Activated naive CD4-positive, alpha-beta T cell treated with anti-CD3 and anti-CD28 coated beads, Interleukin-2, amount 10 ng/mL, durations not matched to agents 7 days and 5 days (primary cell): ENCODE measurements around the gene ZDHHC4.

Source experiments
- CTCF ChIA-PET: fragments of 350-600 bp; sonication (Branson Sonifier 250); formaldehyde crosslinking; loops from one replicate; lab custom pipeline; 2021; ENCODE audit warnings: antibody characterized with exemption; lab: Charles Lee
- DNase-seq: peaks from one replicate; pipeline ENCODE4 v3.0.0-alpha.2; 2020
- H3K27ac Mint-ChIP-seq: one replicate; pipeline ENCODE4 v1.8.0; 2021; ENCODE audit warnings: mild to moderate bottlenecking, moderate library complexity, mixed read lengths
- H3K27me3 Mint-ChIP-seq: one replicate; pipeline ENCODE4 v1.8.0; 2021; ENCODE audit warnings: mild to moderate bottlenecking, mixed read lengths
- H3K36me3 Mint-ChIP-seq: one replicate; pipeline ENCODE4 v1.8.0; 2021; ENCODE audit warnings: mixed read lengths
- H3K4me1 Mint-ChIP-seq: one replicate; pipeline ENCODE4 v1.8.0; 2021; ENCODE audit warnings: mixed read lengths
- H3K4me3 Mint-ChIP-seq: one replicate; pipeline ENCODE4 v1.8.0; 2021; ENCODE audit warnings: mild to moderate bottlenecking, moderate library complexity, mixed read lengths
- H3K9me3 Mint-ChIP-seq: one replicate; pipeline ENCODE4 v1.8.0; 2021; ENCODE audit warnings: mixed read lengths

The ZDHHC4 gene

DNA sequence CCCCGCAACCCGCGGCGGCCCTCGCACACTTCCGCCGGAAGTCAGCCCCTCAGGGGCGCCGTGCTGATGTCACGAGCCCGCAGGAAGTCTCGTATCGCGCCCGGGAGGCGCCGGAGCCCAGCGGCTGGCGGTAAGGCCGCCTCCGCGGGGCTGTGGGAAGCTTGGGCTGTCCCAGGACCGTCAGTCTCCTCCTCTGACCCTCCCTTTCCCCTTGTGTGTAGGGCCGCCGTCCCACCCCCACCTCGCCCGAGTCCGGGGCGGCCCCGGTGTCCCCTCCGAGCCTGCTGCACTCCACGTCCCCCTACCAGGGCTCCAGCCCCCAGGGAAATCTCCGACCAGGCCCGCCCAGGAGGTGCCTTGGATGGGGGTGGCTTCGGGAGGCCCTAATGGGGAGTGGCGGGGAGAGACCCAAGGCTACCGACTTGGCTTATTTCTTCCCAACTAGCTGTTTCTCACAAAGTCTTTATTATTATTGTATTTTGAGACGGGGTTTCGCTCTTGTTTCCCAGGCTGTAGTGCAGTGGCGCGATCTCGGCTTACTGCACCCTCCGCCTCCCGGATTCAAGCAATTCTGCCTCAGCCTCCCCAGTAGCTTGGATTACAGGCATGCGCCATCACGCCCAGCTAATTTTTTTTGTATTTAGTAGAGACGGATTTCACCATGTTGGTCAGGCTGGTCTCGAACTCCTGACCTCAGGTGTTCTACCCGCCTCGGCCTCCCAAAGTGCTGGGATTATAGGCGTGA, at the start of gene ZDHHC4:
Gene ZDHHC4, plus strand, starts transcription at position 86 of the 745 bp plus-strand sequence. CDS start 3,108 bp downstream, outside the sequence.
- peak; percentile 90 for DNase-seq
- Mint-ChIP-seq H3K36me3 (peaks cover 25% of the 10 kb centered on the region), H3K4me3 (peak within 1 kb of the TSS; percentile 88), H3K4me1 (peaks cover 44% of the 10 kb centered on the region), H3K27me3 (peaks cover 7% of the 10 kb centered on the region), H3K27ac (peak within 1 kb of the TSS; percentile 86), H3K9me3 (no peaks in the 10 kb centered on the region)
- CTCF ChIA-PET, result interaction anchor here (2.2 to 2.4 kb wide), 2 partner anchors 12 to 19 kb away, joined by 7 to 8 read pairs; partner anchors contain the start of gene INTS15

- Mint-ChIP-seq H3K4me1 (peaks cover 15% of the 10 kb centered on the region), H3K9me3 (no peaks in the 10 kb centered on the region), H3K4me3 (no peak overlapping the region), H3K27me3 (peaks cover 88% of the 10 kb centered on the region), H3K27ac (no peak overlapping the region), H3K36me3 (no peaks in the 10 kb centered on the region)
- no peak for DNase-seq
- CTCF ChIA-PET, result interaction anchor here (2.0 kb wide), 1 partner anchor 30 kb away, joined by 4 read pairs; no protein-coding TSS in a partner anchor
Observed at GRCh38 chr7:6528401-6529130, 48.7 kb upstream of the ZDHHC4 start.

GRCh38 chr7:6529643-6530042, 47.6 kb upstream of the ZDHHC4 start:
- no peaks in the 10 kb centered on the region for H3K9me3 Mint-ChIP-seq
- peaks cover 91% of the 10 kb centered on the region for H3K27me3 Mint-ChIP-seq
- CTCF ChIA-PET, result interaction anchor here (2.0 kb wide), 1 partner anchor 29 kb away, joined by 4 read pairs; no protein-coding TSS in a partner anchor
- H3K36me3 Mint-ChIP-seq, result no peaks in the 10 kb centered on the region
- H3K4me3 Mint-ChIP-seq, result no peak overlapping the region
- DNase-seq, result no peak
- H3K4me1 Mint-ChIP-seq, result peaks cover 21% of the 10 kb centered on the region
- H3K27ac Mint-ChIP-seq, result no peak overlapping the region

- CTCF ChIA-PET, result interaction anchor here (2.0 kb wide), 1 partner anchor 28 kb away, joined by 4 read pairs; no protein-coding TSS in a partner anchor
- Mint-ChIP-seq H3K36me3 (no peaks in the 10 kb centered on the region), H3K27me3 (peaks cover 96% of the 10 kb centered on the region), H3K4me3 (peak overlapping the region; percentile 75), H3K4me1 (peaks cover 27% of the 10 kb centered on the region), H3K27ac (no peak overlapping the region), H3K9me3 (no peaks in the 10 kb centered on the region)
- DNase-seq, result peak; percentile 77
Observed at GRCh38 chr7:6530626-6531491, 46.4 kb upstream of the ZDHHC4 start.

DNA sequence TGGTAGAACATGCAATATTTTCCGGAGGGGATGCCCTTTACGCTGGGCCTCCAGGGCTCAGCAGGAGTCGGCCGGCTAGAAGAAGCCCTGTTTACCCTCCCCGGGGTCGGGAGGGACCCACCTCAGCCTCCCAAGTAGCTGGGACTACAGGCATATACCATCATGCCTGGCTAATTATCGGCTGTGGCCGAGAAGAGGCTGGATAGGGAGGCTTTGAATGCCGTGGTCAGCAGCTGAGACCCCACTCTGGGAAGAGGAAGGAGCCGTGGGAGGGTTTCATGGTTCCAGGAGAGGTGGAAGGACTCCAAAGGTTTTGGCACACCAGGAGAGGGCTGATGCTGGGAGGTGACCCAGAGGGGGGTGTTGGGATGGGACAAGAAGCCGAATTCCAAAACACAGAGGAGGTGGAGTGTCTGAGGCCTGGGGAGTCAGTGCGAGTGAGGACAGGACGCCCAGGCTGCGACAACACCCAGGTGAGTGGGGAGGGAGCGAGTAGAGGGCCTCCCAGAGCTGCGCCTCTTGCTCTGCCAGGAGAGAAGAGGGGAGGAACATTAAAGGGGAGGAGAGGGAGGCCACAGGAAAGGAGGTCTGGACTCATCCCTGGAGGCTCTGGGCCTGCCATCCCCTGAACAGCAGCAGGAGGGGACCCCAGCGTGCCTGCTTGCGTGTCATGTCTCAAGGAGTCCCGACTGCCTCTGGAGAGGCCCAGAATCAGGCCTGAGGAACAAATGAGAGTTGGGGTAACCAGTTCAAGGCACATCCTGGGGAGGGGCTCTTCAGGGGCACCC, 45.6 kb upstream of the ZDHHC4 start:
- Mint-ChIP-seq H3K4me3 (peak overlapping the region; percentile 75), H3K36me3 (no peaks in the 10 kb centered on the region), H3K27ac (no peak overlapping the region), H3K9me3 (no peaks in the 10 kb centered on the region), H3K4me1 (peaks cover 27% of the 10 kb centered on the region), H3K27me3 (peaks cover 96% of the 10 kb centered on the region)
- CTCF ChIA-PET, result interaction anchor here (2.3 kb wide), 1 partner anchor 28 kb away, joined by 7 read pairs; no protein-coding TSS in a partner anchor
- no peak for DNase-seq

- H3K27me3 Mint-ChIP-seq, result peaks cover 96% of the 10 kb centered on the region
- H3K9me3 Mint-ChIP-seq, result no peaks in the 10 kb centered on the region
- DNase-seq, result no peak
- H3K4me1 Mint-ChIP-seq, result peaks cover 19% of the 10 kb centered on the region
- CTCF ChIA-PET, result interaction anchor here (0.6 to 2.3 kb wide), 5 partner anchors 13 to 42 kb away, joined by 3 to 7 read pairs (median 4); no protein-coding TSS in a partner anchor
- H3K4me3 Mint-ChIP-seq, result peak overlapping the region; percentile 44
- H3K36me3 Mint-ChIP-seq, result no peaks in the 10 kb centered on the region
- no peak overlapping the region for H3K27ac Mint-ChIP-seq
Observed at GRCh38 chr7:6532516-6532915, 44.7 kb upstream of the ZDHHC4 start.

- Mint-ChIP-seq H3K27ac (no peak overlapping the region), H3K4me3 (no peak overlapping the region), H3K27me3 (peaks cover 96% of the 10 kb centered on the region), H3K4me1 (peaks cover 19% of the 10 kb centered on the region), H3K9me3 (no peaks in the 10 kb centered on the region), H3K36me3 (no peaks in the 10 kb centered on the region)
- DNase-seq, result peak; percentile 28
- CTCF ChIA-PET, result interaction anchor here (0.7 to 2.3 kb wide), 2 partner anchors 9 to 25 kb away, joined by 3 to 7 read pairs; no protein-coding TSS in a partner anchor
Observed at GRCh38 chr7:6533893-6534495, 43.3 kb upstream of the ZDHHC4 start.

GRCh38 chr7:6536262-6537260, 40.7 kb upstream of the ZDHHC4 start:
- no peak for DNase-seq
- Mint-ChIP-seq H3K4me3 (no peak overlapping the region), H3K27ac (no peak overlapping the region), H3K27me3 (peaks cover 77% of the 10 kb centered on the region), H3K4me1 (peaks cover 12% of the 10 kb centered on the region), H3K36me3 (no peaks in the 10 kb centered on the region), H3K9me3 (no peaks in the 10 kb centered on the region)
- CTCF ChIA-PET, result interaction anchor here (1.8 kb wide), 1 partner anchor 9 kb away, joined by 4 read pairs; no protein-coding TSS in a partner anchor

DNA sequence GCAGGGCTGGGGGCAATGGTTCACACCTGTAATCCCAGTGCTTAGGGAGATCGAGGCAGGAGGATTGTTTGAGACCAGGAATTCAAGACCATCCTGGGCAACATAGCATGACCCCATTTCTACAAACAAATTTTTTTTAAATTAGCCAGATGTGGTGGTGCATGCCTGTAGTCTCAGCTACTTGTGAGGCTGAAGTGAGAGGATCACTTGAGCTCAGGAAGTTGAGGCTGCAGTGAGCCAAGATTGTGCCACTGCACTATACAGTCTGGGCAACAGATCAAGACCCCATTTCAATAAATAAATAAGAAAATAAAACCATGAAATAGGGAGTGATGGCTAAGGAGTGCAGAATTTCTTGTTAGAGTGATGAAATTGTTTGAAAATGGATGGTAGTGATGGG, 34.9 kb upstream of the ZDHHC4 start:
- Mint-ChIP-seq H3K4me3 (no peak overlapping the region), H3K9me3 (no peaks in the 10 kb centered on the region), H3K27me3 (peaks cover 24% of the 10 kb centered on the region), H3K27ac (no peak overlapping the region), H3K4me1 (peaks cover 9% of the 10 kb centered on the region), H3K36me3 (no peaks in the 10 kb centered on the region)
- no peak for DNase-seq
- CTCF ChIA-PET, result no interaction called here

DNA sequence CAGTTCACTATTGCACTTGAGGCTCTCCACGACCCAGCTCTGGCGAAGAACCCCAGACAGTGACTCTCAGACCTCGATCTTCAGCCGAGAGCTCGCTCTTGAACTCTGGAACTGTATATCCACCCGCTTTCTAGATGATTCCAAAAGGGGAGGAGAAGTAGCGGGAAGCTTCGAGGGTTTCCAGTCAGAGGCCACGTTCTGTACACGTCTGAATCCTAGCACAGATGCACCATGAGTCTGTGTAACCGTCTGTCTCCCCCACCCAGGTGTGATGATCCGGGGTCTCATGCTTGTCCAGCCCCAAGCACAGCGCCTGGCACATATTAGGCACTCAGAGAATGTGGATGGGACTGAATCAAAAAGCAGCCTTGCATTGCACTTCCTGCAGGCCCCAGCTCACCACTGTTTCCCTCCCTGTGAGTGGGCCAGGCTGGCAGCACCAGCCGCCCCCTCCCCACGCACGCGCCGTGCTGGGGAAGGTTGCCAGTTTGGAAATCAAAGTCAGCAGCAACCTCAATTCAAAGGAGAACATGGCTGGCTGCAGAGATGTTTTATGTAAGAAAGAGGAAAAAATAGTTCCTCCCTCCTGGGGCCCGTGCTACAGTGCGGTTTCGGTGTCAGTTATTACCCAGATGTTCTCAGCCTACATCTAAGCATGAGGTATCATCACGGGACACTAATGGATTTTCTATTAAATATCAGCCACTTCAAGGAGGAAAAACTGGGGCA, 31.7 kb upstream of the ZDHHC4 start:
- peaks cover 9% of the 10 kb centered on the region for H3K4me1 Mint-ChIP-seq
- peaks cover 4% of the 10 kb centered on the region for H3K27me3 Mint-ChIP-seq
- CTCF ChIA-PET, result interaction anchor here (0.8 to 1.9 kb wide), 2 partner anchors 12 to 13 kb away, joined by 3 to 12 read pairs; no protein-coding TSS in a partner anchor
- H3K27ac Mint-ChIP-seq, result no peak overlapping the region
- no peak for DNase-seq
- no peaks in the 10 kb centered on the region for H3K9me3 Mint-ChIP-seq
- no peak overlapping the region for H3K4me3 Mint-ChIP-seq
- H3K36me3 Mint-ChIP-seq, result no peaks in the 10 kb centered on the region

GRCh38 chr7:6546498-6547251, 30.6 kb upstream of the ZDHHC4 start:
- no peak overlapping the region for H3K4me3 Mint-ChIP-seq
- H3K4me1 Mint-ChIP-seq, result peaks cover 9% of the 10 kb centered on the region
- DNase-seq, result no peak
- peaks cover 4% of the 10 kb centered on the region for H3K27me3 Mint-ChIP-seq
- CTCF ChIA-PET, result interaction anchor here (0.6 to 2.0 kb wide), 3 partner anchors 12 to 61 kb away, joined by 4 to 6 read pairs (median 4); no protein-coding TSS in a partner anchor
- H3K27ac Mint-ChIP-seq, result no peak overlapping the region
- H3K9me3 Mint-ChIP-seq, result no peaks in the 10 kb centered on the region
- no peaks in the 10 kb centered on the region for H3K36me3 Mint-ChIP-seq
